NCI-H1048 (cell line): ENCODE measurements around the gene CCT7.

Source experiments
- DNase-seq: peaks from one replicate; lab custom pipeline; 2025; lab: John Stamatoyannopoulos, UW

The CCT7 gene

GRCh38 chr2:73268830-73269685, 35.0 kb downstream of the CCT7 start:
- DNase-seq = peak; percentile 48

- DNase-seq = no peak
These were observed 35.8 kb downstream of the CCT7 start for GRCh38 chr2:73269686-73270465.

GRCh38 chr2:73272270-73272669, 38.2 kb downstream of the CCT7 start:
- DNase-seq = no peak

- no peak for DNase-seq
These were observed 45.7 kb downstream of the CCT7 start for GRCh38 chr2:73279852-73280251.

GRCh38 chr2:73281244-73281643, 47.1 kb downstream of the CCT7 start:
- no peak for DNase-seq

GRCh38 chr2:73282924-73283544, 48.9 kb downstream of the CCT7 start:
- no peak for DNase-seq

GRCh38 chr2:73283545-73284295, 49.6 kb downstream of the CCT7 start:
- DNase-seq = no peak

GRCh38 chr2:73284296-73285158, 50.4 kb downstream of the CCT7 start, which contains the start of gene FBXO41:
Gene FBXO41, minus strand, starts transcription at chr2:73284478. Its CDS starts 14,848 bp downstream, at chr2:73269630.
- no peak for DNase-seq

GRCh38 chr2:73285159-73285739, 51.1 kb downstream of the CCT7 start:
- no peak for DNase-seq

GRCh38 chr2:73286134-73286655, 52.1 kb downstream of the CCT7 start:
- DNase-seq = no peak

- DNase-seq = no peak
These were observed 55.2 kb downstream of the CCT7 start for GRCh38 chr2:73289304-73289703.

- DNase-seq = no peak
These were observed 56.1 kb downstream of the CCT7 start for GRCh38 chr2:73290049-73290839.

- DNase-seq = peak; percentile 19
These were observed 57.0 kb downstream of the CCT7 start for GRCh38 chr2:73291093-73291460.

GRCh38 chr2:73291461-73292315, 57.6 kb downstream of the CCT7 start:
- DNase-seq = no peak

- DNase-seq = no peak
These were observed 58.3 kb downstream of the CCT7 start for GRCh38 chr2:73292316-73292905.

GRCh38 chr2:73292906-73293533, 58.9 kb downstream of the CCT7 start:
- no peak for DNase-seq

GRCh38 chr2:73293534-73294171, 59.5 kb downstream of the CCT7 start, which contains the start of gene EGR4:
Gene EGR4, minus strand, starts transcription at chr2:73293548. Its CDS starts 231 bp downstream, at chr2:73293317.
- no peak for DNase-seq
